HG03575 (cell line): Measurements from ENCODE around the gene MRPS6.

ENCODE experiments used
- ATAC-seq: cut with Tn5 transposase; IDR thresholded peaks from one replicate; pipeline ENCODE4 v1.9.1; 2021; ENCODE audit not compliant: unreplicated experiment, insufficient number of reproducible peaks, low FRiP score; ENCODE audit errors: extremely low read depth

MRPS6 gene

GRCh38 chr21:34158866-34159835 lies 85.8 kb downstream of the MRPS6 start:
- ATAC-seq, result no peak

GRCh38 chr21:34166468-34166867 lies 93.1 kb downstream of the MRPS6 start:
- no peak for ATAC-seq

- ATAC-seq, result no peak
Measured at GRCh38 chr21:34170886-34171285, 97.5 kb downstream of the MRPS6 start.

- ATAC-seq, result no peak
Measured at GRCh38 chr21:34174470-34174869, 101.1 kb downstream of the MRPS6 start.

GRCh38 chr21:34176448-34176847 lies 103.1 kb downstream of the MRPS6 start:
- ATAC-seq, result no peak

GRCh38 chr21:34177919-34178567 lies 104.7 kb downstream of the MRPS6 start:
- no peak for ATAC-seq

- no peak for ATAC-seq
Measured at GRCh38 chr21:34179204-34179935, 106.0 kb downstream of the MRPS6 start.

GRCh38 chr21:34180407-34180806 lies 107.0 kb downstream of the MRPS6 start:
- no peak for ATAC-seq

GRCh38 chr21:34180826-34181359 lies 107.5 kb downstream of the MRPS6 start:
- ATAC-seq, result no peak

GRCh38 chr21:34181431-34182039 lies 108.2 kb downstream of the MRPS6 start:
- ATAC-seq, result no peak

- no peak for ATAC-seq
Measured at GRCh38 chr21:34182436-34182835, 109.1 kb downstream of the MRPS6 start.

GRCh38 chr21:34183331-34183928 lies 110.1 kb downstream of the MRPS6 start:
- ATAC-seq, result no peak

GRCh38 chr21:34184232-34184631 lies 110.9 kb downstream of the MRPS6 start:
- ATAC-seq, result no peak

GRCh38 chr21:34185026-34185750 lies 111.8 kb downstream of the MRPS6 start:
- no peak for ATAC-seq

GRCh38 chr21:34186109-34186719 lies 112.8 kb downstream of the MRPS6 start:
- no peak for ATAC-seq

- no peak for ATAC-seq
Measured at GRCh38 chr21:34187935-34188334, 114.6 kb downstream of the MRPS6 start.

GRCh38 chr21:34189506-34189905 lies 116.1 kb downstream of the MRPS6 start:
- ATAC-seq, result no peak
